MM.1S (cell line): ENCODE data around the gene NFIX.

ENCODE experiments used
- CTCF ChIP-seq: fragments of 300-600 bp; sonication (generic); IDR thresholded peaks from 2 replicates; pipeline ENCODE4 v1.5.1; 2016; ENCODE audit warnings: antibody characterized with exemption, low read length, mixed read lengths
- EZH2 ChIP-seq: fragments of 300-600 bp; sonication (generic); optimal IDR thresholded peaks from 2 replicates; pipeline ENCODE3; 2017; ENCODE audit warnings: low read depth, mild to moderate bottlenecking, antibody characterized with exemption, low read length, mixed read lengths
- EZH2phosphoT487 ChIP-seq: fragments of 300-600 bp; sonication (generic); IDR thresholded peaks from 2 replicates; pipeline ENCODE4 v1.6.1; 2018; ENCODE audit warnings: antibody characterized with exemption, low read length

- TF ChIP-seq CTCF: peak; percentile 46; the same call in 1 of the 2 replicates
- no peak for TF ChIP-seq EZH2phosphoT487
- no peak for TF ChIP-seq EZH2
These were observed 41.2 kb downstream of the NFIX start for GRCh38 chr19:13036366-13036976.
